ENCODE measurements around the gene PCDH9. TPM values are rescaled to one million over a fixed set of nuclear protein-coding genes. Genes with fewer than 3 reads are reported as not detected.

PCDH9 gene
- total and polyA plus RNA-seq, 2 of the 13 experiments (the other 11 are each of a cell fraction or from before 2014, with no cell fraction given) = 0.09 TPM; not detected in 1

DNA sequence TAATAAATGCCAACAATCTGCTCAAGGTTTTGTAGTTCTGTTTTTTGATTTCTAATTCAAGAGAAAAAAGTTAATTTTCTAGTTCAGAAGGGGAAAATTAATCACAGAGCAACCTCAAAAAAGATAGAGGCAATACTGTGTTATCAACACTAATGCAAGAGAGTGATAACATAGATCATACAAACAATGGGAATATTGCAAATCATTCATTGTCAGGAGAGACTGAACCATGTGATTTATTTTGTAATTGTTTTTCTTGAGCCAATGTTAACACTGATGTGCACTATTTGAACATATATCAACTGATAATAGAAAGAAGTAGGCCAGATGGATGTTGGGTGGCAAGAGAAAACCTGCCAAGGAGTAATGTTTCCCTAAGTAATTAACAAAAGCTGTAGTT lies 19.9 kb downstream of the PCDH9 start:
- H3K4me2 ChIP-seq (ENCODE audit: low read depth, low read length) = no peak overlapping the region
- BruUV-seq (replicated peaks) = no TSS peak
- in situ Hi-C loops (cut with HindIII; ENCODE audit: extremely low pct_ligation_motif_present, low pct_unique_long_range_greater_than_20kb) (no loop called here), intact Hi-C loops (cut with micrococcal nuclease; ENCODE audit: unreplicated experiment) (no loop called here)
- no peaks in the 10 kb centered on the region for H3K9me3 ChIP-seq (ENCODE audit: low read length)
- ChIA-PET CTCF (ENCODE audit: low intra/inter-chr PET ratio, low total read pairs) (no interaction called here), POLR2A (no interaction called here)
- H3K4me1 ChIP-seq (ENCODE audit: insufficient read depth, low read length) = no peaks in the 10 kb centered on the region
- H3K79me2 ChIP-seq (ENCODE audit: insufficient read depth, low read length) = no peaks in the 10 kb centered on the region
- no peak overlapping the region for H2AFZ ChIP-seq (ENCODE audit: low read length)
- H3K4me3 ChIP-seq (replicated peaks in 1 of 3; ENCODE audit: insufficient read depth in 1 of 3, low read depth in 2 of 3, low read length in 3 of 3) = no peak overlapping the region
- DNase-seq (ENCODE audit: low spot score) (no peak), FAIRE-seq (no peak), ATAC-seq (no peak)
- no peaks in the 10 kb centered on the region for H3K36me3 ChIP-seq (replicated peaks in 1 of 2; ENCODE audit: control insufficient read depth in 1 of 2, insufficient read depth in 2 of 2, low read length in 2 of 2)
- TF ChIP-seq, protein P1, sequence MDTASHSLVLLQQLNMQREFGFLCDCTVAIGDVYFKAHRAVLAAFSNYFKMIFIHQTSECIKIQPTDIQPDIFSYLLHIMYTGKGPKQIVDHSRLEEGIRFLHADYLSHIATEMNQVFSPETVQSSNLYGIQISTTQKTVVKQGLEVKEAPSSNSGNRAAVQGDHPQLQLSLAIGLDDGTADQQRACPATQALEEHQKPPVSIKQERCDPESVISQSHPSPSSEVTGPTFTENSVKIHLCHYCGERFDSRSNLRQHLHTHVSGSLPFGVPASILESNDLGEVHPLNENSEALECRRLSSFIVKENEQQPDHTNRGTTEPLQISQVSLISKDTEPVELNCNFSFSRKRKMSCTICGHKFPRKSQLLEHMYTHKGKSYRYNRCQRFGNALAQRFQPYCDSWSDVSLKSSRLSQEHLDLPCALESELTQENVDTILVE (CRISPR knock-in tag; IDR thresholded peaks at IDR 0.05) = no peak
- TF ChIP-seq HNRNPUL1 (IDR thresholded peaks at IDR 0.05; ENCODE audit: low read depth, low read length) (no peak), PHF20 (CRISPR knock-in tag; IDR thresholded peaks at IDR 0.05) (no peak), ZNF605 (CRISPR knock-in tag; IDR thresholded peaks at IDR 0.05) (no peak), HMG20B (CRISPR knock-in tag; conservative IDR thresholded peaks at IDR 0.05) (no peak), ZNF251 (CRISPR knock-in tag; IDR thresholded peaks at IDR 0.05) (no peak), ZFP91 (CRISPR knock-in tag; IDR thresholded peaks at IDR 0.05; ENCODE audit: borderline replicate concordance) (no peak), PITX1 (CRISPR knock-in tag; IDR thresholded peaks at IDR 0.05) (no peak), FOXA1 (IDR thresholded peaks at IDR 0.05) (no peak), FOXA1 (CRISPR knock-in tag; IDR thresholded peaks at IDR 0.05) (no peak), ZNF484 (CRISPR knock-in tag; IDR thresholded peaks at IDR 0.05; ENCODE audit: borderline replicate concordance, low read depth) (no peak), ZBTB7A (CRISPR knock-in tag; IDR thresholded peaks at IDR 0.05) (no peak), ZSCAN9 (CRISPR knock-in tag; IDR thresholded peaks at IDR 0.05; ENCODE audit: borderline replicate concordance) (no peak), ZFAT (CRISPR knock-in tag; conservative IDR thresholded peaks at IDR 0.05) (no peak), ZZZ3 (CRISPR knock-in tag; IDR thresholded peaks at IDR 0.05; ENCODE audit: borderline replicate concordance) (no peak), ZNF30 (CRISPR knock-in tag; IDR thresholded peaks at IDR 0.05) (no peak)
- no peaks in the 10 kb centered on the region for H4K20me1 ChIP-seq (ENCODE audit: insufficient read depth, low read length)
- H3K27ac ChIP-seq (ENCODE audit: extremely low read length, insufficient read depth, low read length) = no peak overlapping the region
- H3K9ac ChIP-seq (ENCODE audit: insufficient read depth, low read depth, low read length) = no peak overlapping the region
- no peaks in the 10 kb centered on the region for H3K27me3 ChIP-seq (ENCODE audit: control insufficient read depth in 1 of 2, insufficient read depth in 2 of 2, low read length in 2 of 2)
